Osteocyte (in vitro differentiated cells): ENCODE measurements around the gene FURIN. TPM values are rescaled to one million over a fixed set of nuclear protein-coding genes. Genes with fewer than 3 reads are reported as not detected.
A peak's percentile ranks its signal among the peaks of the same experiment; 100 is the strongest.

Source experiments
- DNase-seq: peaks from one replicate; pipeline ENCODE4 v3.0.0; 2021; ENCODE audit warnings: mixed read lengths; ENCODE audit not compliant: unreplicated experiment; ENCODE audit errors: extremely low spot score
- H3K27ac Mint-ChIP-seq: one replicate; pipeline ENCODE4 v1.8.0; 2021; ENCODE audit warnings: mild to moderate bottlenecking, mixed read lengths; ENCODE audit not compliant: unreplicated experiment
- H3K27me3 Mint-ChIP-seq: one replicate; pipeline ENCODE4 v1.8.0; 2021; ENCODE audit warnings: mixed read lengths; ENCODE audit not compliant: unreplicated experiment
- H3K36me3 Mint-ChIP-seq: one replicate; pipeline ENCODE4 v1.8.0; 2021; ENCODE audit warnings: mixed read lengths; ENCODE audit not compliant: unreplicated experiment
- H3K4me1 Mint-ChIP-seq: one replicate; pipeline ENCODE4 v1.8.0; 2021; ENCODE audit warnings: mixed read lengths; ENCODE audit not compliant: unreplicated experiment
- H3K4me3 Mint-ChIP-seq: one replicate; pipeline ENCODE4 v1.8.0; 2021; ENCODE audit warnings: mild to moderate bottlenecking, moderate library complexity, mixed read lengths; ENCODE audit not compliant: unreplicated experiment
- H3K9me3 Mint-ChIP-seq: one replicate; pipeline ENCODE4 v1.8.0; 2021; ENCODE audit warnings: mixed read lengths; ENCODE audit not compliant: unreplicated experiment
- CTCF ChIP-seq: fragments of 200-600 bp; sonication (generic); IDR thresholded peaks from 2 replicates; pipeline ENCODE4 v1.5.0; 2021; ENCODE audit warnings: antibody characterized with exemption, mild to moderate bottlenecking, moderate library complexity
- total RNA-seq: library from RNA; stranded (reverse); gene quantifications from 2 replicates; pipeline ENCODE4 v1.2.1, GENCODE V29; 2021

Gene FURIN
- total RNA-seq, 1 donor from 2014 or later = 96.2 TPM

GRCh38 chr15:90915216-90915807 is 46.9 kb downstream of the FURIN start:
- no peaks in the 10 kb centered on the region for H3K27me3 Mint-ChIP-seq
- no peak overlapping the region for H3K4me3 Mint-ChIP-seq
- peak overlapping the region; percentile 38 for H3K27ac Mint-ChIP-seq

GRCh38 chr15:90915808-90916440 is 47.5 kb downstream of the FURIN start:
- H3K4me3 Mint-ChIP-seq = no peak overlapping the region
- DNase-seq = no peak
- H3K27ac Mint-ChIP-seq = peak overlapping the region; percentile 38
- H3K9me3 Mint-ChIP-seq = no peaks in the 10 kb centered on the region
- peaks cover 41% of the 10 kb centered on the region for H3K36me3 Mint-ChIP-seq
- no peaks in the 10 kb centered on the region for H3K27me3 Mint-ChIP-seq
- no peaks in the 10 kb centered on the region for H3K4me1 Mint-ChIP-seq
- no peak for TF ChIP-seq CTCF

More at GRCh38 chr15:90915216-90915807, 46.9 kb downstream of the FURIN start:
- no peaks in the 10 kb centered on the region for H3K9me3 Mint-ChIP-seq
- TF ChIP-seq CTCF = no peak
- no peaks in the 10 kb centered on the region for H3K4me1 Mint-ChIP-seq
- peaks cover 41% of the 10 kb centered on the region for H3K36me3 Mint-ChIP-seq
- DNase-seq = no peak

- TF ChIP-seq CTCF = no peak
- Mint-ChIP-seq H3K9me3 (no peaks in the 10 kb centered on the region), H3K27me3 (no peaks in the 10 kb centered on the region), H3K4me3 (no peak overlapping the region), H3K27ac (no peak overlapping the region), H3K4me1 (no peaks in the 10 kb centered on the region), H3K36me3 (peaks cover 41% of the 10 kb centered on the region)
- no peak for DNase-seq
Measured at GRCh38 chr15:90916461-90916860, 48.1 kb downstream of the FURIN start.

- Mint-ChIP-seq H3K4me1 (no peaks in the 10 kb centered on the region), H3K36me3 (peaks cover 42% of the 10 kb centered on the region), H3K27ac (no peak overlapping the region), H3K27me3 (no peaks in the 10 kb centered on the region), H3K4me3 (no peak overlapping the region), H3K9me3 (no peaks in the 10 kb centered on the region)
- no peak for TF ChIP-seq CTCF
- DNase-seq = no peak
Measured at GRCh38 chr15:90917569-90917968, 49.2 kb downstream of the FURIN start.

- Mint-ChIP-seq H3K27me3 (no peaks in the 10 kb centered on the region), H3K4me3 (no peak overlapping the region), H3K9me3 (no peaks in the 10 kb centered on the region), H3K36me3 (peaks cover 42% of the 10 kb centered on the region), H3K4me1 (no peaks in the 10 kb centered on the region), H3K27ac (no peak overlapping the region)
- DNase-seq = no peak
- no peak for TF ChIP-seq CTCF
Measured at GRCh38 chr15:90918034-90918788, 49.8 kb downstream of the FURIN start.
